Measurements from ENCODE around the gene MDGA2.

DNA sequence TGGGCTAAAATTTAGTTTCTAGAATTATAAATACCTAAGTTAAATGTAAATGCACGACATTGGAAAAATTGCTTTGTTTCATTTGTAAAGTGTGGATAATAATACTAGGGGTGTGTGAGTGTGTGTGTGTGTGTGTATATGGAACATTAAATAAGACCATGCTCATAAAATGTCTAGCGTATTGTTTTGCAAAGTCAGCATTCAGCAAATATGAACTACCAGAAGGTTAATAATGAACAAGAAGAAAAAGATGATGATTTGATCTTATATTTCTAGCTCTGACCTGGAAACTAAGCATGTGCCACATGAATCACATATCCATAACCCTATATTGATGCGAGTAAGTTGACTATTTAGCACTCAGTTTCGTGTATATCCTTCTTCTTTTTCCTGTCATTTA is 44.9 kb upstream of the MDGA2 start:
- TF ChIP-seq, protein P1, sequence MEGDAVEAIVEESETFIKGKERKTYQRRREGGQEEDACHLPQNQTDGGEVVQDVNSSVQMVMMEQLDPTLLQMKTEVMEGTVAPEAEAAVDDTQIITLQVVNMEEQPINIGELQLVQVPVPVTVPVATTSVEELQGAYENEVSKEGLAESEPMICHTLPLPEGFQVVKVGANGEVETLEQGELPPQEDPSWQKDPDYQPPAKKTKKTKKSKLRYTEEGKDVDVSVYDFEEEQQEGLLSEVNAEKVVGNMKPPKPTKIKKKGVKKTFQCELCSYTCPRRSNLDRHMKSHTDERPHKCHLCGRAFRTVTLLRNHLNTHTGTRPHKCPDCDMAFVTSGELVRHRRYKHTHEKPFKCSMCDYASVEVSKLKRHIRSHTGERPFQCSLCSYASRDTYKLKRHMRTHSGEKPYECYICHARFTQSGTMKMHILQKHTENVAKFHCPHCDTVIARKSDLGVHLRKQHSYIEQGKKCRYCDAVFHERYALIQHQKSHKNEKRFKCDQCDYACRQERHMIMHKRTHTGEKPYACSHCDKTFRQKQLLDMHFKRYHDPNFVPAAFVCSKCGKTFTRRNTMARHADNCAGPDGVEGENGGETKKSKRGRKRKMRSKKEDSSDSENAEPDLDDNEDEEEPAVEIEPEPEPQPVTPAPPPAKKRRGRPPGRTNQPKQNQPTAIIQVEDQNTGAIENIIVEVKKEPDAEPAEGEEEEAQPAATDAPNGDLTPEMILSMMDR (conservative IDR thresholded peaks at IDR 0.05 in 1 of 2, IDR thresholded peaks at IDR 0.05 in 1 of 2; ENCODE audit: low read depth in 1 of 2, low read length in 2 of 2) = no peak
- no peak for TF ChIP-seq EZH2 (IDR thresholded peaks at IDR 0.05; ENCODE audit: low read length, missing control alignments)
